Thyroid gland (tissue), 4 donors: ENCODE results near the gene TGFB1I1.

Experiments used
- CTCF ChIP-seq, 6 experiments: fragments of 200-600 bp in 3 of 6; fragments of 450-650 bp in 3 of 6; sonication (generic) in 3 of 6; IDR thresholded peaks; one replicate each; pipeline ENCODE4 v1.5.1; 2016 to 2019; ENCODE audit warnings: antibody characterized with exemption in 6 of 6, mild to moderate bottlenecking in 2 of 6, inconsistent platforms in 1 of 6, moderate library complexity in 1 of 6
- POLR2A ChIP-seq, 2 donors: fragments of 450-650 bp; IDR thresholded peaks; one replicate each; pipeline ENCODE4 v1.6.1; 2017; ENCODE audit warnings: antibody characterized with exemption in 2 of 2, mild to moderate bottlenecking in 2 of 2, moderate library complexity in 1 of 2

GRCh38 chr16:31472709-31473203 lies 804 bp downstream of the TGFB1I1 start:
- peak in 5 of 6 experiments; percentile 41 to 67 (median 55) for TF ChIP-seq CTCF (IDR thresholded peaks at IDR 0.05)
- no peak for TF ChIP-seq POLR2A (IDR thresholded peaks at IDR 0.05)
